ENCODE results near the gene PCSK5.

The PCSK5 gene

DNA sequence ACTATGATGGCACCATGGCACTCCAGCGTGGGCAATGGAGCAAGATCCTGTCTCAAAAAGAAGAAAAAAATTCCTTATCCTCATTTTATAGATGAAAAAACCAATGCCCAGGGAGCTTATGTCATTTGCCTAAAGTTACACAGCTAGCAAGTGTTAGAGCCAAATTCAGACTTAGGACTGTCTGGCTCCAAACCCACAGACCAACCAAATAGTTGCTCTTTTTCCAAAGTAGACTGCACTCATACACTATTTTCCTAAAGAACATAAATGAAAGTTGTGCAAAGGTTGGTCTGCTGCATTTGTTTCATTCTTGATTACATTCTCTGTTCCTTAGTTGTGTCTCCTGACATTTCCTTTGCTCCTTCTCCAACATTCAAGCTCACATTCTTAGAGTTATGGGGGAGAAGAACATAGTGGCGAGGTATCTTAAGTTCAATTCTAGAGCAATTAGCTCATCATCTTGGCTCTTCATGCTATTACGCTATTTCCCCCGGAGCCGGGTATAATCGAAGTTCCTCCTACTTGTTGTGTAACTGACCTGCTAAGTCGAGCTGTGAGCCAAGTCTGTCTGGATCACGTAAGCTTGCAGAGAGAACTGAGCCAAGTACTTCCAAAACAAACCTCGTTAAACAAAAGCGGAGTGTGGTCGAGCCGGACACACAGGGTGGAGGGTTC, 365.4 kb downstream of the PCSK5 start:
- no peaks in the 10 kb centered on the region for H3K9me3 ChIP-seq
- H3K27ac ChIP-seq = no peak overlapping the region
- TF ChIP-seq CTCF (IDR thresholded peaks at IDR 0.05) = no peak
- no peaks in the 10 kb centered on the region for H3K27me3 ChIP-seq
- peaks cover 9% of the 10 kb centered on the region in 2 experiments for H3K4me1 ChIP-seq (ENCODE audit: control insufficient read depth in 1 of 2, insufficient read depth in 1 of 2, low read depth in 1 of 2, low read length in 1 of 2)
- no peak overlapping the region for H3K4me3 ChIP-seq (ENCODE audit: low read depth in 1 of 2, low read length in 1 of 2)
- H3K36me3 ChIP-seq = no peaks in the 10 kb centered on the region

DNA sequence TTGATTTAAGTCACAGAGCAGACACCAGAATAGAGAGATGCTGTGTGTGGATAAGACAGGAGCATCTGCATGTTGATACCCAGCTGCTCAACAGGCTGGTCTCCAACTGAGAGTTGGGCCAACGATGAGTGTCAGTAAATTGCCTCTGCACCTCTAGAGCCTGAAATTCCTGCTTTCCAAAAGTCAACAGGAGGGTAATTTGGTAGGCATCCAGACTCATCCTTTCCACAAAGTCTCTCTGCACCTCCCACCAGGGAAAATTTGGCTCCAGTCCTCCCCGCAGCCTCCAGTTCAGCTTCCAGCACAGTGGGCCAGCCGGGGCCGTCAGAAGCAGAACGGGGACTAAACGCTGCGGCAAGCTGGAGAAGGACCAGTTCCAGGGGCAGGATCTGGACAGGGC, 366.8 kb downstream of the PCSK5 start:
- no peaks in the 10 kb centered on the region for H3K9me3 ChIP-seq
- no peaks in the 10 kb centered on the region for H3K27me3 ChIP-seq
- no peak overlapping the region for H3K4me3 ChIP-seq (ENCODE audit: low read depth in 1 of 2, low read length in 1 of 2)
- TF ChIP-seq CTCF (IDR thresholded peaks at IDR 0.05) = no peak
- no peaks in the 10 kb centered on the region for H3K36me3 ChIP-seq
- H3K4me1 ChIP-seq (ENCODE audit: control insufficient read depth in 1 of 2, insufficient read depth in 1 of 2, low read depth in 1 of 2, low read length in 1 of 2) = peaks cover 9% of the 10 kb centered on the region in 2 experiments
- H3K27ac ChIP-seq = no peak overlapping the region

DNA sequence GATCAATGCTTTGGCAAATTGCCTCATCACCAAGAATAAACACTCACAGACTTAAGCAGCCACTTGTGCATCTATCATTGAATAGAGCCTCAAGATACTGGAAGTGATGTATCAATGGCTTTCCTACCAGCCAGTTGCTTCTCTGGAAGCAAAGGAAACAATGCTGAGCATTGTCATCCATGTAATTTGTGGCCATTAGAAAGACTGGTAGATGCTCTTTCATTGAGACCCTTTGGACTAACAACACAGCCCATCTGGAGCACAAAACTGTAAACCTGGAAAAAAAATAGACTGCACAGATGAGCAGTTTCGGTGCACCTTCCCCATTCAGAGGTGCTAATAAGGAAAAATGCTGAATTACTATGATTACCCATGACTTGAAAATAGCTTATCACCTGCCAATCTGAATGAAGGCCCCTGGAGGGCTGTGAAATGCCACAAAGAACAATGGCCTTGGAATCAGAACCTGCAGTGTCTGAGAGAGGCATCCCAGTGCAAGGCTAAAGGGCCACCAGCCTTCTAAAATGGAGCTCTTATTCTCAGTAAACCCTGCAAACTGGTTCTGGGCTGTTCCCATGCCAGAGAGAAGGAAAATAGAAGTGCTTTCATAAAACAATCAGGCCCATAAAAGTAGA, 376.3 kb downstream of the PCSK5 start:
- H3K36me3 ChIP-seq = no peaks in the 10 kb centered on the region
- H3K4me1 ChIP-seq (ENCODE audit: control insufficient read depth in 1 of 2, insufficient read depth in 1 of 2, low read depth in 1 of 2, low read length in 1 of 2) = no peaks in the 10 kb centered on the region
- no peaks in the 10 kb centered on the region for H3K27me3 ChIP-seq
- no peak overlapping the region for H3K4me3 ChIP-seq (ENCODE audit: low read depth in 1 of 2, low read length in 1 of 2)
- no peak overlapping the region for H3K27ac ChIP-seq
- H3K9me3 ChIP-seq = no peaks in the 10 kb centered on the region
- TF ChIP-seq CTCF (IDR thresholded peaks at IDR 0.05) = no peak

GRCh38 chr9:76267284-76267652, 376.8 kb downstream of the PCSK5 start:
- Histone ChIP-seq H3K27ac (no peak overlapping the region), H3K27me3 (no peaks in the 10 kb centered on the region), H3K4me1 (ENCODE audit: control insufficient read depth in 1 of 2, insufficient read depth in 1 of 2, low read depth in 1 of 2, low read length in 1 of 2) (no peaks in the 10 kb centered on the region), H3K9me3 (no peaks in the 10 kb centered on the region), H3K4me3 (ENCODE audit: low read depth in 1 of 2, low read length in 1 of 2) (no peak overlapping the region), H3K36me3 (no peaks in the 10 kb centered on the region)
- TF ChIP-seq CTCF (IDR thresholded peaks at IDR 0.05) = no peak

DNA sequence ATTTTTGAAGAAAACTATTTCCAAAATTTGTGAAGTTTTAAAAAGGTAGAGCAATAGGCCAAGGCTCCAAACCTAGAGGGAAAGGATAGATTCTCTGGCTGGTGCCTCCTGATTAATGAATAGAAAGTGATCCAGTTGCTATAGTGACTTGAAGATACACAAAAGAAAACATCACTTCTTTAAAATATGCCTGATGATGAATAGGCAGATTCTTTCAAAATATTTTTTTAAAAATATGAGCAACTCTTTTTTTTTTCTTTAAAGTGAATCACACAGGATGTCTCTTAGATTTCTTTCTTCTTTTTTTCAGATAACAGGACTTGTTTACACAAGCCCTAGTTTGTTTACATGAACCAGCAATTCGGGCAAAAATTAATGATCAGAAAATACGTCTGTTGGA, 379.3 kb downstream of the PCSK5 start:
- H3K9me3 ChIP-seq = no peaks in the 10 kb centered on the region
- H3K36me3 ChIP-seq = no peaks in the 10 kb centered on the region
- TF ChIP-seq CTCF (IDR thresholded peaks at IDR 0.05) = no peak
- H3K4me3 ChIP-seq (ENCODE audit: low read depth in 1 of 2, low read length in 1 of 2) = no peak overlapping the region
- H3K27me3 ChIP-seq = no peaks in the 10 kb centered on the region
- H3K27ac ChIP-seq = no peak overlapping the region
- no peaks in the 10 kb centered on the region for H3K4me1 ChIP-seq (ENCODE audit: control insufficient read depth in 1 of 2, insufficient read depth in 1 of 2, low read depth in 1 of 2, low read length in 1 of 2)
